ENCODE results near the gene MOGAT3. TPM values are rescaled to one million over a fixed set of nuclear protein-coding genes. Genes with fewer than 3 reads are reported as not detected.
A peak's percentile ranks its signal among the peaks of the same experiment; 100 is the strongest.

MOGAT3 gene
- total RNA-seq, 1 donor from 2014 or later: not detected

- Histone ChIP-seq H3K36me3 (ENCODE audit: control insufficient read depth, insufficient read depth, low read length) (peaks cover 18% of the 10 kb centered on the region), H3K27me3 (ENCODE audit: control insufficient read depth, insufficient read depth, low read length) (peaks cover 13% of the 10 kb centered on the region), H3K4me3 (ENCODE audit: low read depth, low read length) (peak overlapping the region; percentile 32)
- FAIRE-seq (no peak), DNase-seq (ENCODE audit: low read depth) (no peak)
- no peak for TF ChIP-seq CTCF (IDR thresholded peaks at IDR 0.05; ENCODE audit: insufficient read depth, low read length, severe bottlenecking)
These were observed 38.1 kb downstream of the MOGAT3 start for GRCh38 chr7:101162551-101163278.

DNA sequence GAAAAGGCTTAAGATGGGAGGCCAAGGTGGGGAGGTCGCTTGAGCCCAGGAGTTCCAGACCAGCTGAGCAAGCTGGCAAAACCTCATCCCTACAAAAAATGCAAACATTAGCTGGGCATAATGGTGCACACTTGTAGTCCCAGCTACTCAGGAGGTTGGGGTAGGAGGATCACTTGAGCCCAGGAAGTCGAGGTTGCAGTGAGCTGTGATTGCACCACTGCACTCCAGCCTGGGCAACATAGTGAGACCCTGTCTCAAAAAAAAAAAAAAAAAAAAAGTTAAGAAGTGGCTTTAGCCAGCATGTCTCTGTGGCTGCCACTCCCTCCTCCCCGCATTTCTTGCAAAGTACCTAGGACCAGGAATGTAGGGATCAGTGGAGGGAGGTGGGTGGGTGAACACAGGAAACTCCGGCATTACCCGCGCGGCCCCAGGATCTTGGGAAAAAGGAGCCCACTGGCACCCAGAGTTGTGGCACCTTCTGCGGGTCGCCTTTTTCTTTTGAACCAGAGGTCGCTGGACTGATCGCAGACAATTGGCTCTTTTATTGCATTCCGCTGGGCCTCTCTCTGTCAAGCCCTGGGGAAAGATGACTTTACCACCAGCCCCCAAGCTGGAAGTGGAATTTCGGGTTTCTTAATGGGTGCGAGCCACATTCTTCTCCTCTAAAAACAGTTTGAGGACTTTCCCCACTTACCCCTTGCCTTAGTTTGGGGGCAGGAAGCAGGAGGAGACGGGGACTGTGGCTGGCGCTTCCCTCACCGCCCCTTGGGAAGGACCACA is 39.0 kb downstream of the MOGAT3 start:
- peaks cover 24% of the 10 kb centered on the region for H3K36me3 ChIP-seq (ENCODE audit: control insufficient read depth, insufficient read depth, low read length)
- no peak overlapping the region for H3K4me3 ChIP-seq (ENCODE audit: low read depth, low read length)
- no peak for TF ChIP-seq CTCF (IDR thresholded peaks at IDR 0.05; ENCODE audit: insufficient read depth, low read length, severe bottlenecking)
- peaks cover 5% of the 10 kb centered on the region for H3K27me3 ChIP-seq (ENCODE audit: control insufficient read depth, insufficient read depth, low read length)
- DNase-seq (ENCODE audit: low read depth): no peak
- no peak for FAIRE-seq

- no peak overlapping the region for H3K4me3 ChIP-seq (ENCODE audit: low read depth, low read length)
- H3K27me3 ChIP-seq (ENCODE audit: control insufficient read depth, insufficient read depth, low read length): peaks cover under 1% of the 10 kb centered on the region
- peaks cover 26% of the 10 kb centered on the region for H3K36me3 ChIP-seq (ENCODE audit: control insufficient read depth, insufficient read depth, low read length)
- FAIRE-seq: no peak
- no peak for TF ChIP-seq CTCF (IDR thresholded peaks at IDR 0.05; ENCODE audit: insufficient read depth, low read length, severe bottlenecking)
- DNase-seq (ENCODE audit: low read depth): no peak
These were observed 39.9 kb downstream of the MOGAT3 start for GRCh38 chr7:101160910-101161309.

- DNase-seq (ENCODE audit: low read depth) (peak; percentile 57), FAIRE-seq (no peak)
- no peak for TF ChIP-seq CTCF (IDR thresholded peaks at IDR 0.05; ENCODE audit: insufficient read depth, low read length, severe bottlenecking)
- Histone ChIP-seq H3K36me3 (ENCODE audit: control insufficient read depth, insufficient read depth, low read length) (peaks cover 26% of the 10 kb centered on the region), H3K4me3 (ENCODE audit: low read depth, low read length) (no peak overlapping the region), H3K27me3 (ENCODE audit: control insufficient read depth, insufficient read depth, low read length) (no peaks in the 10 kb centered on the region)
These were observed 40.9 kb downstream of the MOGAT3 start for GRCh38 chr7:101159696-101160674.

DNA sequence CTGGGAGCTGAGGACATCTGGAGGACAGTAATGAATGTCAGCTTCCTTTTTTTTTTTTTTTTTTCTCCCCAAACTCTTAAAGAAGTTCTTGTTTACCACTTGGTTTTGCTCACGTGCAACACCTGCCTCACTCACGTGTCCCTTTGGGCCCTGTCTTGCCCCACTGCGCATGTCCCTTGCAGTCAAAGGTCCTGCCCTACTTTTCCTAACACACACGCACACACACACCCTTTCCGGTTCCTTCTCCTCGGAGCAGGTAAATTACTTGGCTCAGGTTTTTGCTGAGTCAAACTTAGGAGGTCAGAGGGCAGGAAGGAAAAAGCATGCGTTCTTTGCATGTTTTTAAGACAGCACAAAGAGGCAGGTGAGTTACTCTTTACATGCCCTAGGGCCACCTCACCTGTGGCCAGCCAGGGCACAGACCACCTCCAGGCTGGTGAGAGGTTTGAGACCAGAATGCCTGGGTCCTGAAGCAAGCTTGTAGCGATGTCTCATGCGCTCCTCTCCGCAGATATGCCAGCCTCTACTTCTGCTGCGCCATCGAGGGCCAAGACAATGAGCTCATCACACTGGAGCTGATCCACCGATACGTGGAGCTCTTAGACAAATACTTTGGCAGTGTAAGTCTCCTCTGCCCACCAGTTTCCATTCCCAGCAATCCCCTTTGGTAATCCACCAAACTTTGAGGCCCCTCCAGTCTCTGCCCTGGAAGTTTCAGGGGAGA is 43.8 kb downstream of the MOGAT3 start:
- no peak for FAIRE-seq
- DNase-seq (ENCODE audit: low read depth): peak; percentile 31
- no peaks in the 10 kb centered on the region for H3K27me3 ChIP-seq (ENCODE audit: control insufficient read depth, insufficient read depth, low read length)
- H3K36me3 ChIP-seq (ENCODE audit: control insufficient read depth, insufficient read depth, low read length): peaks cover 26% of the 10 kb centered on the region
- TF ChIP-seq CTCF (IDR thresholded peaks at IDR 0.05; ENCODE audit: insufficient read depth, low read length, severe bottlenecking): no peak
- no peak overlapping the region for H3K4me3 ChIP-seq (ENCODE audit: low read depth, low read length)

All from bronchial epithelial cell (primary cell).